GM03348 (cell line): ENCODE data around the gene IZUMO1R.
"Not testable (repeated sequence)": the region's sequence is repeated elsewhere in the genome, so short reads cannot be mapped to it uniquely, and the experiment has no call there.

Experiments used
- DNase-seq: peaks from one replicate; pipeline ENCODE4 v3.0.0; 2012; ENCODE audit warnings: low spot score

Gene IZUMO1R

GRCh38 chr11:94326947-94327346 lies 22.6 kb downstream of the IZUMO1R start:
- no peak for DNase-seq

- no peak for DNase-seq
These were observed 24.3 kb downstream of the IZUMO1R start for GRCh38 chr11:94328587-94329080.

- DNase-seq, result no peak
These were observed 25.1 kb downstream of the IZUMO1R start for GRCh38 chr11:94329501-94329900.

GRCh38 chr11:94330789-94331188 lies 26.4 kb downstream of the IZUMO1R start:
- no peak for DNase-seq

GRCh38 chr11:94332814-94333213 lies 28.4 kb downstream of the IZUMO1R start:
- DNase-seq, result no peak

- no peak for DNase-seq
These were observed 31.7 kb downstream of the IZUMO1R start for GRCh38 chr11:94336033-94336432.

GRCh38 chr11:94338651-94339050 lies 34.3 kb downstream of the IZUMO1R start:
- no peak for DNase-seq

- DNase-seq, result no peak
These were observed 37.9 kb downstream of the IZUMO1R start for GRCh38 chr11:94342250-94342649.

GRCh38 chr11:94343495-94343894 lies 39.1 kb downstream of the IZUMO1R start:
- DNase-seq, result no peak

GRCh38 chr11:94346311-94346710 lies 41.9 kb downstream of the IZUMO1R start:
- not testable (repeated sequence) for DNase-seq

GRCh38 chr11:94350850-94351563 lies 46.6 kb downstream of the IZUMO1R start:
- not testable (repeated sequence) for DNase-seq
